GM15510 (cell line): ENCODE results near the gene IQGAP2.

Source experiments
- POLR2A ChIP-seq: IDR thresholded peaks from 3 replicates; pipeline ENCODE4 v1.6.1; 2011; ENCODE audit warnings: borderline replicate concordance; ENCODE audit not compliant: insufficient read length; ENCODE audit errors: extremely low read depth

IQGAP2 gene

DNA sequence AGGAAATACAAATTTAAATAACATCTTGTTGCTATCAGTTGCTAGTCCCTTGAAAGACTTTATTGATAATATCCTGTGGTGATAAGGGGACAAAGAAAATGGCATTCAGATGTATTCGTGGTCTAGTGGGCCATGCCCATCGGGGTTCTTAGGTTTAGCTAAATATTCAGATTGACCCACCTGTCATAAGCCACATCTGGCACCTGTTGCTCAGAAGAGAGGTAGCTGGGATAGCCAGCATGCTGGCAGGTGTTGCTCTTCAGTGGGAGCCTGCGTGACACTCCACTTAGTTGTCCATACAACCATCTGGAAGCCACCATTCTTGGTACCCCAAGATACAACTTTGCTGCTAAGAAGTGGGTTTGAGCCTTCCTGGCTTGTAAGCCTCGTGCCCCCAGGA lies 183.4 kb downstream of the IQGAP2 start:
- TF ChIP-seq POLR2A, result no peak

- no peak for TF ChIP-seq POLR2A
Measured at GRCh38 chr5:76590027-76590426, 186.9 kb downstream of the IQGAP2 start.

DNA sequence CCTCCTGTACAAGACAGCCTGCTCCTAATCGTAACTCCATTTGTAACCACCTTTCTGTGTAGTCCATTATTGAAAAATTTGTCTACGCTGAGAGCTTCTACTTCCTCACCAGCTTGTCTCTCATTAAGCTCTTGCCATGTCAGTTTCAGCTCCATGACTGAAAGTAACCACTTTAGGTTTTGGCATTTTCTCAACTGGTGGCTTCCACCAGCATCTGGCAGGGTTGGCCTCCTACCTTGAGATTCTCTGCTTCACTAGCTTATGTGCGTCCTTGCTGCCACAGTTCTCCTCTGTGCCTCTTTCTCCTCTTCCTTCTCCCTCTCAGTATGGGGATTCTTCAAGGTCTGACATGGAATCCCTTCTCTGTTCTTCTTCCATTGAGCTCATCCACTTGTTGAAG lies 188.3 kb downstream of the IQGAP2 start:
- TF ChIP-seq POLR2A, result no peak

DNA sequence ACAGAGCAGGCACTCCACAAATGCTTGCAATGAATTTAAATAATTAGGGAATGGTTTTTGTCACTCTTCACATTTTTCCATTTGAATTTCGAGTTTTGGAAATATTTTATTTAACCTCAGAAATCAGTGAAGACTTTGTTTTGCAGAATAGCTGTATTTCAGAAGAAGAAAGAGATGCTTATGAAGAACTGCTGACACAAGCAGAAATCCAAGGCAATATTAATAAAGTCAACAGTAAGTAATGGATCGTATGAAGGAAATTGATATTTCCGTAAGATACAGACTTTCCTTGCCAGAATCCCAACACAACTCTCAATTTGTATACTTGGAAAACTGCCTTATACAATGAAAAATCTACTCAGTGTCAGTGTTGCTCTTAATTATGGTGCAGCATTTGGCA lies 189.6 kb downstream of the IQGAP2 start:
- TF ChIP-seq POLR2A, result no peak

GRCh38 chr5:76594107-76594506 lies 191.0 kb downstream of the IQGAP2 start:
- no peak for TF ChIP-seq POLR2A

- TF ChIP-seq POLR2A, result no peak
Measured at GRCh38 chr5:76595755-76596481, 192.8 kb downstream of the IQGAP2 start.

GRCh38 chr5:76598531-76598930 lies 195.4 kb downstream of the IQGAP2 start:
- TF ChIP-seq POLR2A, result no peak

- no peak for TF ChIP-seq POLR2A
Measured at GRCh38 chr5:76600716-76601115, 197.6 kb downstream of the IQGAP2 start.

DNA sequence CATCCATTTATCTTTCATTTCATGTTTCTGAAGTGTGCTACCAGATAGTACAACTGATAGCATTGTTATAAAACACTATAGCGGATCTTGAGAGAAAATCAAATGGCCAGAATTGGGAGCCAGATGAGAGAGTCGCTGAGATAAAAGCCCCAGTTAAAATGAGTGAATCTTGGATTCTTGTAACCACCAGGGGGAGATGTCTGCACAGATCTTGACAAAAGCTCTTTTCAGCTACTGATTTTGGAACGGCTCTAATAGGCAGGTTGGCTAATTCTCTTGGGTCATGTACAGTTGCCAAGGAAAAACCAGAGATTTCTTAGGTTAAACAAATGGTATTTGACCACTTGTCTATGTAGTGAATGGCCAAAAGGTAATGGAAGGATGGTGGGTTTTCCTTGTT lies 198.4 kb downstream of the IQGAP2 start:
- no peak for TF ChIP-seq POLR2A

GRCh38 chr5:76602094-76602726 lies 199.1 kb downstream of the IQGAP2 start:
- TF ChIP-seq POLR2A, result no peak

GRCh38 chr5:76604838-76605237 lies 201.8 kb downstream of the IQGAP2 start:
- TF ChIP-seq POLR2A, result no peak

GRCh38 chr5:76606701-76607100 lies 203.6 kb downstream of the IQGAP2 start:
- TF ChIP-seq POLR2A, result no peak

DNA sequence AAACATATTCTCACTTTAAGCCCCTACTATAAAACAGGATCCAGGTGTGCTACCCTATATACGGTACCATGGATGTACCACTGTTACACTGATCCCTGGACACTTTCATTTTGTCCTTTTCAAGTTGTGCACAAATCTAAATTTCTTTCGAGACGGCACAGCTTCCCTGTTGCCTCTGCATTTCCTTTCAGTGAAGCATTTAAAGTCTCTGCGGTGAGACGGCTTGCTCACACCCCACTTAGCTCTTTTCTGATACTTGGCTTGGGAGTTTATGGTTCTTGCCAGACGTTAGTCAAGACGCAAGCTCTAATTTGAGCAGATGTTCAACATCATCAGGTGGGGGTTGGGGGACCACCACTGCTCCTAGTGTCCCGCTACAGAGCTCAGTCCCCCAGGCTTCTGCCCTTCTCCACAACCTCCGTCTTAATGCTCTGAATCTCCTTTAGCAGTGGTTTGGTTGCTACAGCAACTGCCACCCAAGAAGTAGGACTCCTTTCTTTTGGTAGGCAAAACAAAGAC lies 204.3 kb downstream of the IQGAP2 start:
- no peak for TF ChIP-seq POLR2A

DNA sequence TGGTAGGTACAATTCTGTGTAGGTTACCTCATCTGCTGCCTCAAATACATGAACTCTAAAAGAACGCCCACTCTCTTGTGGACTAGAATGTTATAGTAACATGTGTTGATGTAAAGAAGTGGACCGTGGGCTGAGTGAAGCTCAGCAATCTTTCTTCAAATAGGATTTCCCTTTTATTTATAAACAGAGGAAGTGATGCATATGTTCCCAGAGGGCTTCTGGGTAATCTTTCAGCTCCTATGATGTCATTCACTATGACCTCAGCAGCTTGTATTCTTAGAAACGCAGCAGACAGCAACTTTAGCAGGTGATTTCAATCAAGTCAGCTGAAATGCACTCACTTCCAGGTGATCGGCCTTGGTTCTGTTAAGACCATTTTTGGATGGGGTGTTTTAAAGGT lies 205.7 kb downstream of the IQGAP2 start:
- TF ChIP-seq POLR2A, result no peak

DNA sequence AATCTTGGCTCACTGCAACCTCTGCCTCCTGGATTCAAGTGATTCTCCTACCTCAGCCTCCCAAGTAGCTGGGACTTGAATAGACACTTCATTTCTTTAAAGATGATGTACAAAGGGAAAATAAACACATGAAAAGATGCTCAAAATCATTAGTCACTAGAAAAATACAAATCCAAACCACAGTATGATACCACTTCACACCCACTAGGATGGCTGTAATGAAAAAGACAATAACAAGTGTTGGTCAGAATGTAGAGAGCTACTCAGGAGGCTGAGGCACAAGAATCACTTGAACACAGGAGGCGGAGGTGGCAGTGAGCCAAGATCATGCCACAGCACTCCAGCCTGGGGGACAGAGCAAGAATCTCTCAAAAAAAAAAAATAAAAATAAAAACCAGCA lies 207.1 kb downstream of the IQGAP2 start:
- no peak for TF ChIP-seq POLR2A

- TF ChIP-seq POLR2A, result no peak
Measured at GRCh38 chr5:76612942-76613341, 209.9 kb downstream of the IQGAP2 start.

DNA sequence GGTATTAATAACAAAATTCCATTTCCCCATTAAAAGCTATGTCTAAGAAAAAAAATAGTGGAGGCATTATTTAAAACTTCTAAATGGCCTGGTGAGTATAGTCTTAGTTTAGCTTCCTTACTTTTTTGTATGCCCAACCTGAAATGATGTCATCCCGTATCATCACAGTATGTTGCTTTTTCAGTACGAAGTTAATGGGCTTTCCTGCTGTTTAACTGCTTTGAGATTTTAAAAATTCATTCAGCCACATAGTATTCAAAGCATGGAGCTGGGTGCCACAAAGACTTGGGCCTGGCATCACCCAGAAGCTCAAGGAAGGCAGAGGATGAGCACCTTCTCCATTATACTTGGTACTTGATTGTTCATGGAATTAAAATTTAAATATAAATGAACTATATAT lies 212.7 kb downstream of the IQGAP2 start:
- no peak for TF ChIP-seq POLR2A

- TF ChIP-seq POLR2A, result no peak
Measured at GRCh38 chr5:76616206-76616605, 213.1 kb downstream of the IQGAP2 start.
